HepG2 (cell line): ENCODE data around the gene HELZ. TPM values are rescaled to one million over a fixed set of nuclear protein-coding genes. Genes with fewer than 3 reads are reported as not detected.

ENCODE experiments used
- BORCS8-MEF2B ChIP-seq: sonication (generic); formaldehyde crosslinking; IDR thresholded peaks from 2 replicates; pipeline ENCODE4 v1.8.0; 2022; ENCODE audit warnings: mild to moderate bottlenecking, missing genetic modification reagents
- DBP ChIP-seq: sonication (generic); formaldehyde crosslinking; IDR thresholded peaks from 2 replicates; pipeline ENCODE4 v1.4.0; 2020; ENCODE audit warnings: missing genetic modification reagents; ENCODE audit errors: not compliant biosample characterization
- FOSL2 ChIP-seq: sonication (generic); formaldehyde crosslinking; IDR thresholded peaks from 2 replicates; pipeline ENCODE4 v1.4.0; 2020; ENCODE audit warnings: missing genetic modification reagents
- HINFP ChIP-seq: sonication (generic); formaldehyde crosslinking; IDR thresholded peaks from 2 replicates; pipeline ENCODE4 v1.4.0; 2020; ENCODE audit warnings: low read depth, mild to moderate bottlenecking, missing genetic modification reagents
- KDM2A ChIP-seq: sonication (generic); formaldehyde crosslinking; IDR thresholded peaks from 2 replicates; pipeline ENCODE4 v1.4.0; 2020; ENCODE audit warnings: low read depth, missing genetic modification reagents, borderline replicate concordance
- NFAT5 ChIP-seq: sonication (generic); formaldehyde crosslinking; IDR thresholded peaks from 2 replicates; pipeline ENCODE4 v1.4.0; 2020; ENCODE audit warnings: missing genetic modification reagents
- POLR2AphosphoS2 ChIP-seq: IDR thresholded peaks from 2 replicates; pipeline ENCODE4 v1.6.1; 2011; ENCODE audit warnings: low read depth, low read length, improper control_type of control experiment
- RERE ChIP-seq: IDR thresholded peaks from 2 replicates; pipeline ENCODE4 v1.6.1; 2016; ENCODE audit warnings: low read depth, missing genetic modification reagents, missing compliant biosample characterization
- ZC3H4 ChIP-seq: sonication (generic); formaldehyde crosslinking; IDR thresholded peaks from 2 replicates; pipeline ENCODE4 v1.4.0; 2020; ENCODE audit warnings: missing genetic modification reagents, borderline replicate concordance
- ZNF224 ChIP-seq: sonication (generic); formaldehyde crosslinking; IDR thresholded peaks from 2 replicates; pipeline ENCODE4 v1.5.0; 2020; ENCODE audit warnings: mild to moderate bottlenecking, missing genetic modification reagents
- ZNF33A ChIP-seq: sonication (generic); formaldehyde crosslinking; IDR thresholded peaks from 2 replicates; pipeline ENCODE4 v1.5.1; 2020; ENCODE audit warnings: missing genetic modification reagents, mild to moderate bottlenecking, moderate library complexity, borderline replicate concordance
- ZNF44 ChIP-seq: sonication (generic); formaldehyde crosslinking; IDR thresholded peaks from 2 replicates; pipeline ENCODE4 v1.5.1; 2020; ENCODE audit warnings: mild to moderate bottlenecking, missing genetic modification reagents
- ZNF737 ChIP-seq: sonication (generic); formaldehyde crosslinking; IDR thresholded peaks from 2 replicates; pipeline ENCODE4 v1.5.0; 2020; ENCODE audit warnings: missing genetic modification reagents, mild to moderate bottlenecking, borderline replicate concordance
- ZNF775 ChIP-seq: sonication (generic); formaldehyde crosslinking; IDR thresholded peaks from 2 replicates; pipeline ENCODE4 v1.4.0; 2020; ENCODE audit warnings: missing genetic modification reagents, mild to moderate bottlenecking, moderate library complexity, borderline replicate concordance
- ZNF839 ChIP-seq: sonication (generic); formaldehyde crosslinking; IDR thresholded peaks from 2 replicates; pipeline ENCODE4 v1.4.0; 2020; ENCODE audit warnings: missing genetic modification reagents, mild to moderate bottlenecking, borderline replicate concordance
- polyA plus RNA-seq, 8 experiments: library from polyadenylated mRNA; depleted of rRNA in 3 of 8; stranded (reverse) in 7 of 8; unstranded in 1 of 8; fragments of >200 nt; fragmentation: Illumina TruSeq in 4 of 8; extraction: Trizol in 4 of 8; gene quantifications; 2 replicates each; pipeline versions ENCODE4 v1.2.1 to v1.2.3, GENCODE V29; 2011 to 2016; ENCODE audit warnings: low read depth in 4 of 8, missing spikeins in 1 of 8, mixed read lengths in 1 of 8; ENCODE audit not compliant: insufficient read depth in 1 of 8
- total RNA-seq, 5 experiments: library from RNA; depleted of rRNA; stranded (reverse); fragments of >200 nt; fragmentation: Illumina TruSeq; extraction: Trizol; gene quantifications; 2 replicates each; pipeline ENCODE4 v1.2.3, GENCODE V29; 2016; ENCODE audit warnings: low read depth in 1 of 5

The HELZ gene
- total and polyA plus RNA-seq, 2 of the 13 experiments (the other 11 are each of a cell fraction or from before 2014, with no cell fraction given): 35.3 to 52.4 TPM

DNA sequence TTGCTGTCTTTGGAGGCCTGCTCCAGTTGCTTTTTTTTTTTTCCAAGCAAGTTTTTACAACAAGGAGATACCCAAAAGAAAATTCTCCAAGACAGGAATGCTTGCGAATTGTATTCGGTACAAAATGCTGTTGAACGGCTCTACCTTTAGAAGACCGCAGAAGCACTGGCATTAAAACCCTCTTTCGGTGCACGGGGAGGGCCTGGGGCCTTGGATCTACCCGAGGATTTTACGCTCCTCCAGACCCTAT is 1.3 kb upstream of the HELZ start (continued):
- TF ChIP-seq KDM2A: peak; percentile 16; the same call in 1 of the 2 replicates
- TF ChIP-seq ZNF224 (CRISPR knock-in tag): no peak
- TF ChIP-seq NFAT5 (CRISPR knock-in tag): no peak
- TF ChIP-seq ZNF839 (CRISPR knock-in tag): no peak
- no peak for TF ChIP-seq ZNF737
- no peak for TF ChIP-seq ZNF33A (CRISPR knock-in tag)
- TF ChIP-seq ZC3H4 (CRISPR knock-in tag): 0 out of 2 replicates have a peak, but pooled peaks have one; percentile 57
- TF ChIP-seq DBP (CRISPR knock-in tag): no peak
- TF ChIP-seq POLR2AphosphoS2: no peak
- 0 out of 2 replicates have a peak, but pooled peaks have one; percentile 14 for TF ChIP-seq ZNF775 (CRISPR knock-in tag)
- 0 out of 2 replicates have a peak, but pooled peaks have one; percentile 2 for TF ChIP-seq BORCS8-MEF2B (CRISPR knock-in tag)
- no peak for TF ChIP-seq FOSL2 (CRISPR knock-in tag)
- 0 out of 2 replicates have a peak, but pooled peaks have one; percentile 6 for TF ChIP-seq HINFP
- no peak for TF ChIP-seq ZNF44 (CRISPR knock-in tag)
- TF ChIP-seq RERE (CRISPR knock-in tag): no peak
